Keratinocyte (primary cell): Measurements from ENCODE around the gene SPX. TPM values are rescaled to one million over a fixed set of nuclear protein-coding genes. Genes with fewer than 3 reads are reported as not detected.

Experiments used
- DNase-seq: peaks from one replicate; pipeline ENCODE4 v3.0.0-alpha.2; 2011; ENCODE audit warnings: low read depth, missing footprints, low spot score
- FAIRE-seq: peaks from 2 replicates; lab custom pipeline; 2011; peaks lifted over from hg19 to GRCh38; lab: Jason Lieb, UNC
- H2AFZ ChIP-seq: 2 replicates; pipeline ENCODE4 v1.6.0; 2012; ENCODE audit warnings: low read length, control low read depth, inconsistent platforms; ENCODE audit not compliant: control insufficient read depth
- H3K27ac ChIP-seq: 2 replicates; pipeline ENCODE4 v1.5.1; 2011; ENCODE audit warnings: low read length; ENCODE audit not compliant: control insufficient read depth, insufficient read depth
- H3K27me3 ChIP-seq: 3 replicates; pipeline ENCODE4 v1.6.0; 2011; ENCODE audit warnings: low read length; ENCODE audit not compliant: control insufficient read depth, insufficient read depth; ENCODE audit errors: extremely low read depth
- H3K36me3 ChIP-seq, 2 experiments: 2 replicates in 1 of 2; 3 replicates in 1 of 2; pipeline ENCODE4 v1.5.1; 2011; ENCODE audit warnings: low read length in 2 of 2, mild to moderate bottlenecking in 1 of 2; ENCODE audit not compliant: control insufficient read depth in 2 of 2, insufficient read depth in 2 of 2; ENCODE audit errors: extremely low read depth in 1 of 2
- H3K4me1 ChIP-seq: 3 replicates; pipeline ENCODE4 v1.5.1; 2011; ENCODE audit warnings: low read length; ENCODE audit not compliant: control insufficient read depth, insufficient read depth; ENCODE audit errors: extremely low read depth
- H3K4me2 ChIP-seq: 3 replicates; pipeline ENCODE4 v1.6.0; 2011; ENCODE audit warnings: low read depth, low read length; ENCODE audit not compliant: control insufficient read depth, insufficient read depth; ENCODE audit errors: extremely low read depth
- H3K4me3 ChIP-seq, 3 experiments: fragments of 200-600 bp in 1 of 3; sonication (generic) in 1 of 3; 2 replicates in 2 of 3; 3 replicates in 1 of 3; pipeline ENCODE4 v1.5.1; 2011 to 2016; ENCODE audit warnings: low read length in 3 of 3, mild to moderate bottlenecking in 3 of 3, control low read depth in 2 of 3, inconsistent platforms in 1 of 3, low read depth in 1 of 3, mixed read lengths in 1 of 3, mixed run types in 1 of 3, moderate library complexity in 1 of 3; ENCODE audit not compliant: control insufficient read depth in 2 of 3, insufficient read depth in 2 of 3; ENCODE audit errors: extremely low read depth in 1 of 3
- H3K79me2 ChIP-seq: 2 replicates; pipeline ENCODE4 v1.6.0; 2012; ENCODE audit warnings: low read length; ENCODE audit not compliant: control insufficient read depth, insufficient read depth
- H3K9ac ChIP-seq: 3 replicates; pipeline ENCODE4 v1.6.0; 2011; ENCODE audit warnings: low read length; ENCODE audit not compliant: control insufficient read depth, insufficient read depth; ENCODE audit errors: extremely low read depth
- H3K9me1 ChIP-seq: 3 replicates; pipeline ENCODE4 v1.6.0; 2011; ENCODE audit warnings: low read length; ENCODE audit not compliant: control insufficient read depth, insufficient read depth; ENCODE audit errors: extremely low read depth
- H3K9me3 ChIP-seq: 2 replicates; pipeline ENCODE4 v1.5.1; 2012; ENCODE audit warnings: low read depth, low read length; ENCODE audit not compliant: control insufficient read depth
- H4K20me1 ChIP-seq: 3 replicates; pipeline ENCODE4 v1.6.0; 2011; ENCODE audit warnings: low read length; ENCODE audit not compliant: control insufficient read depth, insufficient read depth; ENCODE audit errors: extremely low read depth
- CTCF ChIP-seq, 3 experiments: IDR thresholded peaks in 1 of 3; conservative IDR thresholded peaks in 1 of 3; optimal IDR thresholded peaks in 1 of 3; 2 replicates in 2 of 3; 3 replicates in 1 of 3; pipeline versions ENCODE3 to v1.5.1; 2011; ENCODE audit warnings: low read length in 3 of 3, mild to moderate bottlenecking in 3 of 3, moderate library complexity in 2 of 3, control low read depth in 1 of 3, inconsistent platforms in 1 of 3; ENCODE audit not compliant: insufficient read depth in 2 of 3; ENCODE audit errors: extremely low read depth in 1 of 3
- EZH2 ChIP-seq: IDR thresholded peaks from one replicate; pipeline ENCODE4 v1.6.1; 2012; ENCODE audit warnings: inconsistent platforms, mild to moderate bottlenecking, low read length, moderate library complexity
- dilution Hi-C: fragments of 300-500 bp; cut with MboI; formaldehyde crosslinking; loops from one replicate; pipeline ENCODE4 v1.7.0; 2020; ENCODE audit warnings: low sequenced_read_pairs; ENCODE audit not compliant: extremely low pct_ligation_motif_present
- polyA plus RNA-seq, 5 experiments: library from polyadenylated mRNA; depleted of rRNA in 3 of 5; stranded (reverse) in 3 of 5; stranded (forward) in 1 of 5; unstranded in 1 of 5; fragments of >200 nt; gene quantifications; 1 replicate in 1 of 5; 2 replicates in 3 of 5; 3 replicates in 1 of 5; pipeline versions ENCODE4 v1.2.1 to v1.2.3, GENCODE V29; 2011 to 2012; ENCODE audit warnings: missing spikeins in 2 of 5, low read depth in 1 of 5, low replicate concordance in 1 of 5

The SPX gene
- polyA plus RNA-seq, 1 donor (not counting 4 experiments of a cell fraction or from before 2014, with no cell fraction given): 0.12 TPM

GRCh38 chr12:21551841-21552465, 25.9 kb downstream of the SPX start:
- DNase-seq: no peak
- no peak for FAIRE-seq
- no peaks in the 10 kb centered on the region for H3K36me3 ChIP-seq
- no peak overlapping the region for H3K4me2 ChIP-seq
- no peaks in the 10 kb centered on the region for H3K4me1 ChIP-seq
- TF ChIP-seq EZH2 (no peak), CTCF (optimal IDR thresholded peaks at IDR 0.05 in 1 of 3, IDR thresholded peaks at IDR 0.05 in 1 of 3, conservative IDR thresholded peaks at IDR 0.05 in 1 of 3; ENCODE audit: extremely low read depth in 1 of 3, insufficient read depth in 2 of 3, low read length in 3 of 3) (no peak)
- dilution Hi-C loops: no loop called here
- no peak overlapping the region for H2AFZ ChIP-seq
- H3K9ac ChIP-seq: no peak overlapping the region
- H3K9me1 ChIP-seq: no peaks in the 10 kb centered on the region
- H3K79me2 ChIP-seq: no peaks in the 10 kb centered on the region
- H3K27ac ChIP-seq: no peak overlapping the region
- H3K9me3 ChIP-seq: no peaks in the 10 kb centered on the region
- no peaks in the 10 kb centered on the region for H3K27me3 ChIP-seq
- H3K4me3 ChIP-seq: no peak overlapping the region
- H4K20me1 ChIP-seq: no peaks in the 10 kb centered on the region

- DNase-seq: no peak
- Histone ChIP-seq H3K79me2 (no peaks in the 10 kb centered on the region), H3K9me3 (no peaks in the 10 kb centered on the region), H3K36me3 (no peaks in the 10 kb centered on the region), H3K9me1 (no peaks in the 10 kb centered on the region), H3K4me1 (no peaks in the 10 kb centered on the region), H3K27me3 (no peaks in the 10 kb centered on the region), H3K4me2 (no peak overlapping the region), H3K9ac (no peak overlapping the region), H3K4me3 (no peak overlapping the region), H2AFZ (no peak overlapping the region), H3K27ac (no peak overlapping the region), H4K20me1 (no peaks in the 10 kb centered on the region)
- TF ChIP-seq EZH2: no peak
- no peak for TF ChIP-seq CTCF (optimal IDR thresholded peaks at IDR 0.05 in 1 of 3, IDR thresholded peaks at IDR 0.05 in 1 of 3, conservative IDR thresholded peaks at IDR 0.05 in 1 of 3; ENCODE audit: extremely low read depth in 1 of 3, insufficient read depth in 2 of 3, low read length in 3 of 3)
- no peak for FAIRE-seq
- dilution Hi-C loops: no loop called here
These were observed 26.7 kb downstream of the SPX start for GRCh38 chr12:21552635-21553328.
